Tibial nerve (tissue), 4 donors: Measurements from ENCODE around the gene ATP6V1D. TPM values are rescaled to one million over a fixed set of nuclear protein-coding genes. Genes with fewer than 3 reads are reported as not detected.

Source experiments
- DNase-seq, 2 donors: peaks; one replicate each; pipeline ENCODE4 v3.0.0-alpha.2; 2019; ENCODE audit warnings: low spot score in 2 of 2
- H3K27ac ChIP-seq, 4 donors: fragments of 200-600 bp; sonication (generic) in 3 of 4; one replicate each; pipeline ENCODE4 v1.5.1; 2017 to 2019; ENCODE audit warnings: mild to moderate bottlenecking in 1 of 4
- H3K27me3 ChIP-seq, 2 donors: fragments of 200-600 bp; sonication (generic) in 1 of 2; one replicate each; pipeline versions ENCODE4 v1.5.1 to v1.6.0; 2017 to 2019
- H3K36me3 ChIP-seq, 3 donors: fragments of 200-600 bp; sonication (generic); one replicate each; pipeline ENCODE4 v1.5.1; 2018 to 2019
- H3K4me1 ChIP-seq, 4 donors: fragments of 200-600 bp; sonication (generic) in 3 of 4; one replicate each; pipeline ENCODE4 v1.5.1; 2017 to 2019
- H3K4me3 ChIP-seq, 4 donors: fragments of 200-600 bp; sonication (generic) in 3 of 4; one replicate each; pipeline ENCODE4 v1.5.1; 2017 to 2019; ENCODE audit warnings: mild to moderate bottlenecking in 1 of 4, moderate library complexity in 1 of 4
- H3K9me3 ChIP-seq, 4 donors: fragments of 200-600 bp; sonication (generic) in 3 of 4; one replicate each; pipeline ENCODE4 v1.5.1; 2017 to 2019
- EP300 ChIP-seq, 2 donors: sonication (generic); formaldehyde crosslinking; IDR thresholded peaks; one replicate each; pipeline ENCODE4 v1.6.1; 2017; ENCODE audit warnings: antibody characterized with exemption in 2 of 2, mild to moderate bottlenecking in 1 of 2
- POLR2A ChIP-seq, 2 donors: fragments of 450-650 bp; IDR thresholded peaks; one replicate each; pipeline ENCODE4 v1.6.1; 2017; ENCODE audit warnings: antibody characterized with exemption in 2 of 2, mild to moderate bottlenecking in 2 of 2, moderate library complexity in 2 of 2
- WGBS, 2 donors: methylation state at CpG; one replicate each; pipeline ENCODE4 v1.1.5; 2018; 5-methylcytosine and 5-hydroxymethylcytosine counted together
- total RNA-seq, 4 donors: library from RNA; depleted of rRNA; stranded (reverse); fragments of >200 nt; gene quantifications; one replicate each; pipeline ENCODE4 v1.1.0, GENCODE V29; 2016
- TF ChIP-seq, protein P1 (sequence below), 5 experiments: fragments of 200-600 bp in 3 of 5; fragments of 450-650 bp in 2 of 5; sonication (generic) in 3 of 5; IDR thresholded peaks; one replicate each; pipeline ENCODE4 v1.5.1; 2016 to 2019; ENCODE audit warnings: antibody characterized with exemption in 5 of 5, mild to moderate bottlenecking in 3 of 5, moderate library complexity in 2 of 5

ATP6V1D gene
- total RNA-seq, 4 donors from 2014 or later = 49.6 to 91.5 (median 57.6) TPM

DNA sequence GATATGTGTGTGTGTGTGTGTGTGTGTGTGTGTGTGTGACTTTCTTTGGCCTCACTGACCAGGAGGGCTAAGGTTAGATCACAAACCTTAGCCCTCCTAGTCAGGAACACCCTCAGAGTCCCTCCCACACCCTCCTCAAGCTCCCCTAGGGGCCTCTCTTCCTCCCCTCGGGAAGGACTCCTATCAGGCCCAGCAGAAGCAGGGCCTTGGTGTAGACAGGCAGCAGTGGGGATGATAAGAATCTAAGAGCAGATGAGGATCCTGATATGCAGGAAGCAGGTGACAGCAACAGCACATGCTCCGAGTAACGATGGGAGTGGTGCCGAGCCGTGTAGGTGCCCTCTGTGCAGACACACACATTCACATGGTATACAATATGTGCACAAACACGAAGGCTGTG, 31.7 kb upstream of the ATP6V1D start:
- no peaks in the 10 kb centered on the region for H3K9me3 ChIP-seq
- H3K27me3 ChIP-seq = no peaks in the 10 kb centered on the region
- H3K4me3 ChIP-seq = no peak overlapping the region
- no peak for DNase-seq
- no peak overlapping the region for H3K27ac ChIP-seq
- TF ChIP-seq EP300 (IDR thresholded peaks at IDR 0.05) = no peak
- no peak for TF ChIP-seq POLR2A (IDR thresholded peaks at IDR 0.05)
- TF ChIP-seq, protein P1, sequence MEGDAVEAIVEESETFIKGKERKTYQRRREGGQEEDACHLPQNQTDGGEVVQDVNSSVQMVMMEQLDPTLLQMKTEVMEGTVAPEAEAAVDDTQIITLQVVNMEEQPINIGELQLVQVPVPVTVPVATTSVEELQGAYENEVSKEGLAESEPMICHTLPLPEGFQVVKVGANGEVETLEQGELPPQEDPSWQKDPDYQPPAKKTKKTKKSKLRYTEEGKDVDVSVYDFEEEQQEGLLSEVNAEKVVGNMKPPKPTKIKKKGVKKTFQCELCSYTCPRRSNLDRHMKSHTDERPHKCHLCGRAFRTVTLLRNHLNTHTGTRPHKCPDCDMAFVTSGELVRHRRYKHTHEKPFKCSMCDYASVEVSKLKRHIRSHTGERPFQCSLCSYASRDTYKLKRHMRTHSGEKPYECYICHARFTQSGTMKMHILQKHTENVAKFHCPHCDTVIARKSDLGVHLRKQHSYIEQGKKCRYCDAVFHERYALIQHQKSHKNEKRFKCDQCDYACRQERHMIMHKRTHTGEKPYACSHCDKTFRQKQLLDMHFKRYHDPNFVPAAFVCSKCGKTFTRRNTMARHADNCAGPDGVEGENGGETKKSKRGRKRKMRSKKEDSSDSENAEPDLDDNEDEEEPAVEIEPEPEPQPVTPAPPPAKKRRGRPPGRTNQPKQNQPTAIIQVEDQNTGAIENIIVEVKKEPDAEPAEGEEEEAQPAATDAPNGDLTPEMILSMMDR (IDR thresholded peaks at IDR 0.05) = no peak
- peaks cover 0 to 5% (median 0%) of the 10 kb centered on the region in 3 donors for H3K36me3 ChIP-seq
- 68 to 75% methylated on average over 6 of the region's 6 CpGs for WGBS, 2 donors
- H3K4me1 ChIP-seq = no peaks in the 10 kb centered on the region

DNA sequence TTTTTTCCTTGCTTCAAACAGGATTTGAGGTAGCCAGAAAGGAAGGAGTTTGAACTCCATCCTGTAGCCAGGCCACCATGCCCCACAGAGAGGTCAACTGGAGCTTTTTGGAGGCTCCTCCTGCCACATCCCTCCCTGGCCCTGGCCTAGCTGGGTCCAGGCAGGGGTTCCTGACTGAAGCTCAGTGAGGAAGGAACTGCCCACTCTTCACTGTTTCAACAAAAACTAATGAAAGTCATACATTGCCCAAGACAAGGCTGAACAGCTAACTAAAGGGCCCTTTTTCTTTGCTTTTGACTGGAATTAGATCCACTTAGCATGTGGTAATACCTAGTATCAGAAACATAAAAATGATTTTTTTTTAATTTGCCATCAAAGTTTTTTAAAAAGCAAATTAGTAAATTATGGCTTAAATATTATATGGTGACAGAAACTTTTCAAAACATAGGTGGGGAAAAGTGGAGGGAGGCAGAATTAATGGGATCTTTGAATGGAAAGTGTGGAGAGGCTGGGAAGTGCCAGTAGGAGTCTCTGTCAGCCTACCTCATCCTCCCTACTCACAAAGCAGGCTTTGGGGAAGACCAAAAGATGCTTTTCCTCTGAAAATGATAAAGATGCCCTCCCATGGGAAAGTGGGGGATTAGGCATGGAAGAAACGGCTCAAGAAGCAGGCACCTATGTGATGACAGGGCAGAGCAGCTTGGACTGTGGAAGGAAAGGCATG, 30.4 kb upstream of the ATP6V1D start:
- Histone ChIP-seq H3K27ac (no peak overlapping the region), H3K9me3 (no peaks in the 10 kb centered on the region), H3K36me3 (peaks cover 0 to 18% (median 0%) of the 10 kb centered on the region in 3 donors), H3K4me1 (no peaks in the 10 kb centered on the region), H3K27me3 (no peaks in the 10 kb centered on the region), H3K4me3 (no peak overlapping the region)
- 60 to 70% methylated on average over 1 of the region's 1 CpG for WGBS, 2 donors
- TF ChIP-seq EP300 (IDR thresholded peaks at IDR 0.05) = no peak
- TF ChIP-seq POLR2A (IDR thresholded peaks at IDR 0.05) = no peak
- TF ChIP-seq, protein P1 (IDR thresholded peaks at IDR 0.05) = no peak
- DNase-seq = no peak

DNA sequence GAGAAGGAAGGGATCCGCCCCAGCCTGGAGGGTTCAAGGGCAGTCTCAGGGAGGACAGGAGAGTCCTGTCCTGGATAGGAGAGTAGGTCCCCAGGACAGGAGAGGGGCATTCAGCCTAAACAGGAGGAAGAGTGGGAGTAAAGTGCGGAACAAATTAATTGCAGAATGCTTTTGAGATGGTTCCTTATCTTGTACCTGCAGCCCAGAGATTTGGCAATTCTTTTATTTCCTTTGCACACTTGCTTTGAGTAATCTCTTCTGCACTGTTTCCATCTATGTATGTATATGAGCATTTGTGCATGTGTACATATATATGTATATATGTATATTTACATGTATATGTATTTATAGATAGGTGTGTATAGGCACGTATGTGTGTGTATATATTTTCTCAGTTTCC, 29.7 kb upstream of the ATP6V1D start:
- Histone ChIP-seq H3K9me3 (no peaks in the 10 kb centered on the region), H3K27me3 (no peaks in the 10 kb centered on the region), H3K36me3 (peaks cover 0 to 25% (median 0%) of the 10 kb centered on the region in 3 donors), H3K27ac (no peak overlapping the region), H3K4me1 (no peaks in the 10 kb centered on the region), H3K4me3 (no peak overlapping the region)
- WGBS, 2 donors = 86 to 91% methylated on average over 3 of the region's 3 CpGs
- TF ChIP-seq, protein P1 (IDR thresholded peaks at IDR 0.05) = no peak
- TF ChIP-seq POLR2A (IDR thresholded peaks at IDR 0.05) = no peak
- TF ChIP-seq EP300 (IDR thresholded peaks at IDR 0.05) = no peak
- DNase-seq = no peak

DNA sequence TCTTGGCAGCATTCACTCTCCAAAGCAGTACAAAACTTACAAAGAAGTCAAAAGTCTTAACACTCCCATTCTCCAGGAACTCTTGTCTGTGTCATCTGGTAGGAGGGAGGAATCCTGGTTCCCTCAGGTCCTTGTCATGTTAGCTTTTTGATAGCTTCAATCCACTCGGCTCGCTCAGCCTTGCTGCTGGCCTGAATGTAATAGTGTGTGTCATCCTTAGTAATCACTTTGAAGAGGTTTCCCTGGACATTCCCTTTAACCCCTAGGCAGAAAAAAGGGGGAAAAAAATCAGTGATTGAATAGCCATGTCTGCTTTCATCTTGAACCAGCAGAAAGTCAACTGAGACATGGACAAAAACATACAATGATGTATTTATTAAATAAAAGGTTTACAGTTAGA, 27.6 kb upstream of the ATP6V1D start:
- WGBS, 2 donors = 80 to 81% methylated on average over 2 of the region's 2 CpGs
- Histone ChIP-seq H3K9me3 (no peaks in the 10 kb centered on the region), H3K27ac (no peak overlapping the region), H3K4me3 (no peak overlapping the region), H3K36me3 (peaks cover 0 to 46% (median 4%) of the 10 kb centered on the region in 3 donors), H3K27me3 (no peaks in the 10 kb centered on the region), H3K4me1 (no peaks in the 10 kb centered on the region)
- no peak for TF ChIP-seq POLR2A (IDR thresholded peaks at IDR 0.05)
- TF ChIP-seq EP300 (IDR thresholded peaks at IDR 0.05) = no peak
- no peak for DNase-seq

DNA sequence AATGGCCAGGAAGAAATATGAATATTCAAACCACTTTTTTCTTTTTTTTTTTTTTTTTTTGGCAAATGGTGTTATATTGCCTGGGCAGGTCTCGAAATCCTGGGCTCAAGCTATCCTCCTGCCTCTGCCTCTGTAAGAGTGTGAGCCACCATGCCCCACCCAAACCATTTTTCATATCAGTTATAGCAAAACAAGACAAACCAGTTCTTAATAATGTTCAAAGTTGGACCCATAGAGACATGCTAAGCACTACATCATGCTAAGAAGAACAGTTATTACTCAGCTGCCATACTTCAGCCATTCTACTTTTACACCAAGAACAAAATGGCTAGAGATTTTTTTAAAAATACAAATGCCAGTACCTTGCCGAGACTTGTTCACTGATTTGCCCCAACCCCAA, 26.0 kb upstream of the ATP6V1D start:
- DNase-seq = no peak
- H3K4me3 ChIP-seq = no peak overlapping the region
- H3K27ac ChIP-seq = no peak overlapping the region
- TF ChIP-seq POLR2A (IDR thresholded peaks at IDR 0.05) = no peak
- TF ChIP-seq, protein P1 (IDR thresholded peaks at IDR 0.05) = no peak
- TF ChIP-seq EP300 (IDR thresholded peaks at IDR 0.05) = no peak
- no peaks in the 10 kb centered on the region for H3K27me3 ChIP-seq
- peaks cover 7 to 61% (median 8%) of the 10 kb centered on the region in 3 donors for H3K36me3 ChIP-seq
- no peaks in the 10 kb centered on the region for H3K9me3 ChIP-seq
- no peaks in the 10 kb centered on the region for H3K4me1 ChIP-seq
- WGBS, 2 donors = 90 to 97% methylated on average over 2 of the region's 2 CpGs
